ENCODE measurements around the gene SLIT1. TPM values are rescaled to one million over a fixed set of nuclear protein-coding genes. Genes with fewer than 3 reads are reported as not detected.

Gene SLIT1
- total RNA-seq, 1 donor from 2014 or later: 0.49 TPM

DNA sequence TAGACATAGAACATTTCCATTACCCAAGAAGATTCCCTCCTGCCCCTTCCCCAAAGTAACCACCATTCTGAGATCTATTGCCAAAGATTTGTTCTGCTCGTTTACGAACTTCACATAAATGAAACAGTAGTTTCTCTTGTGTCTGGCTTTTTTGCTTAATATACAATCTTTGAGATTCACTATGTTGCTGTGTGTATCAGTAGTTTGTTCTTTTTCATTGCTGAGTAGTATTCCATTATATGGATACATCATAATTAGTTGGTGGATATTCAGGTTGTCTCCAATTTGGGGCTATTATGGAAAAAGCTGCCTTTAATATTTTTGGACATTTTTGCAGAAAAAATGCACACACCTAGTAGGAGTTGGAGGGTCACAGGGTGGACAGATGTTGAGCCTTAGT lies 124.3 kb downstream of the SLIT1 start:
- DNase-seq (ENCODE audit: extremely low spot score in 2 of 2): no peak
- Histone ChIP-seq H3K9me3 (no peaks in the 10 kb centered on the region), H3K27ac (no peak overlapping the region), H3K27me3 (no peaks in the 10 kb centered on the region), H3K36me3 (no peaks in the 10 kb centered on the region), H3K4me3 (no peak overlapping the region), H3K4me1 (no peaks in the 10 kb centered on the region)
- intact Hi-C loops (cut with DNase I): no loop called here
- TF ChIP-seq POLR2A (IDR thresholded peaks at IDR 0.05): no peak
- no peak for TF ChIP-seq POLR2AphosphoS5 (IDR thresholded peaks at IDR 0.05; ENCODE audit: insufficient read depth in 1 of 2, low read depth in 1 of 2)
- no peak for TF ChIP-seq CTCF (IDR thresholded peaks at IDR 0.05)

DNA sequence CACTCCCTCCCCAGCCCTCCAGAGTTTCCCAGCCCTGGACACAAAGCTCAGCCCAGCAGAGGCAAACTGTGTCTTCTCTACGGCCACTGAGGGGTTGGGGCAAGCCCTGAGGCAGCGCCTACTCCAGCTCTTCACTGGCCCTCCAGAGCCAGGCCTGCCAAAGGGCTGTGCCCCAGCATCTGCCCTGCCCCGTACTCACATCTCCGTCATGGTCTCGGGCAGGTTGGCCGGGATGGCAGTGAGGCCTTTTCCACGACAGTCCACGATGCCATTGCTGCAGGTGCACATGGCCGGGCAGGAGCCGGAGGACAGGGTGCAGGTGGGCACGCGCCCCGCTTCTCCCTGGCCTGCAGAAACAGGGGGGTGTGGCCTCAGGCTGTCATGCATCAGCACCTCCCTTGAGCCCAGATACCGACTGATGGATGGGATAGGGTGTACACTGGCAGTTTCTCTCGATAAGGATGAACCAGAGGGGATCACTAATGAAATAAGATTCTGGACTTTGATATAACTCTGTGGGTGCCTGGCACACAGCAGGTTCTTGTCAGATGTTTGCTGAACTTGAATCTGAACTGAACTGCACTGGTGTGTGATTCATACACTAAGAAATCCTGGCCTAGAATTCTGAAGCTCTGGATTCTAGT lies 125.2 kb downstream of the SLIT1 start:
- Histone ChIP-seq H3K36me3 (no peaks in the 10 kb centered on the region), H3K27ac (no peak overlapping the region), H3K9me3 (no peaks in the 10 kb centered on the region), H3K4me3 (no peak overlapping the region), H3K4me1 (no peaks in the 10 kb centered on the region), H3K27me3 (no peaks in the 10 kb centered on the region)
- TF ChIP-seq POLR2AphosphoS5 (IDR thresholded peaks at IDR 0.05; ENCODE audit: insufficient read depth in 1 of 2, low read depth in 1 of 2): no peak
- no peak for TF ChIP-seq POLR2A (IDR thresholded peaks at IDR 0.05)
- intact Hi-C loops (cut with DNase I): no loop called here
- no peak for DNase-seq (ENCODE audit: extremely low spot score in 2 of 2)

DNA sequence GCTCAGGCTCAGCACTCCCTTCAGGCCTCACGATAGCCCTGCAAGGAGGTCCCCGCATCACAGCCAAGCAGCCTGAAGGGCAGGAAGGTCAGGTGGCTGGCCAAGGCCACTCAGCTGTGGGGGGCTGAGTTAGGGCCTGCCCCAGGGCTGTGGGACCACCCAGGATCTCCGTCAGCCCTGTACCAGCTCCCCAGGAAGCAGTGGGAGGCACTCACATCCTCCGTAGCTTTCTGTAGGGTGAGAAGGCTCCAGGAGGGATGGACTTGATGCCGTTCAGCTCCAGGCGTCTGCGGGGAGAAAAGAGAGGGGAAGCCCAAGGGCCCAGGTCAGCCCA lies 125.9 kb downstream of the SLIT1 start:
- TF ChIP-seq POLR2AphosphoS5 (IDR thresholded peaks at IDR 0.05; ENCODE audit: insufficient read depth in 1 of 2, low read depth in 1 of 2): no peak
- no peak for TF ChIP-seq CTCF (IDR thresholded peaks at IDR 0.05)
- TF ChIP-seq POLR2A (IDR thresholded peaks at IDR 0.05): no peak
- H3K27me3 ChIP-seq: no peaks in the 10 kb centered on the region

DNA sequence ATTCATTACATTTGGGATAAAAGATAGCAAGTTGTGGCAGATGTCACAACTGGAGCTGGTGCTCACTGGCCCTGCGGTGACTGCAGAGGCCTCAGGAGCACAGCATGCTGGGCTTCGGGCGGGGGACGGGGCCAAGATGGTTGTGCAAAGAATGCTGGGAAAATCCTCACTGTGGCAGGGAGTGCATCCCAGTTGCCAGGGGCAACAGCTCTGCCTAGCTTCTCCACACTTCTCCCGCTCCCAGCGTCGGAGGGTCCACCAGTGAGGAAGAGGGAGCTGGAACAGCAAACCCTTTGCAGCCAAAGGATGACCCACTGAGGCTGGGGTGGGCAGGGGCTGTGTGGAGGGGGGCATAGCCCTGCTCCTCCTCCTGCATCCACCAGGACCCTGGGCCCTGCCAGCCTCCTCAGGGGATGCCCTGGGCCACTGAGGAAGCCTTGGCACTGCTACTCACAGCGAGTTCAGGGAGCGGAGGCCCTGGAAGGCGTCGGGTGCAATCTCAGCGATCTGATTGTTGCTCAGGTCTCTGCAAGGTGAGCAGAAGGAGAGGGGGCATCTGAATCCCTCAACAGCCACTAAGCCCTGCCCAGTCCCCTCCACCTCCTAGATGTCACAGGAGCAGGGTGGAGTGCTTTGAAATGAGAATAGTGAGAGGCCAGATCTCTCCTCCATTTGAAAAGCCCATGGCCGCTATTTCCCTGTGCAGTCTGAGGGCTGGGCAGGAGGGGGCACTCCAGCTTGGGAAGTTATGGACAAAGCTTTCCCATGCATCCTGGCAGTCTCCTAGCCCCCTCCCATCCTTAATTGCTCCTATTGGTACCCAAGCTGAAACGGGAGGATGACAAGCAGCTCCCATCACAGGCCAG lies 126.5 kb downstream of the SLIT1 start:
- H3K27ac ChIP-seq: no peak overlapping the region
- intact Hi-C loops (cut with DNase I): no loop called here
- TF ChIP-seq CTCF (IDR thresholded peaks at IDR 0.05) (no peak), POLR2AphosphoS5 (IDR thresholded peaks at IDR 0.05; ENCODE audit: insufficient read depth in 1 of 2, low read depth in 1 of 2) (no peak), POLR2A (IDR thresholded peaks at IDR 0.05) (no peak)
- no peaks in the 10 kb centered on the region for H3K4me1 ChIP-seq
- H3K36me3 ChIP-seq: no peaks in the 10 kb centered on the region
- no peaks in the 10 kb centered on the region for H3K9me3 ChIP-seq
- H3K27me3 ChIP-seq: no peaks in the 10 kb centered on the region
- no peak overlapping the region for H3K4me3 ChIP-seq
- no peak for DNase-seq (ENCODE audit: extremely low spot score in 2 of 2)

More for the DNA sequence above, 125.9 kb downstream of the SLIT1 start:
- H3K4me1 ChIP-seq: no peaks in the 10 kb centered on the region
- intact Hi-C loops (cut with DNase I): no loop called here
- no peak for DNase-seq (ENCODE audit: extremely low spot score in 2 of 2)
- no peaks in the 10 kb centered on the region for H3K9me3 ChIP-seq
- no peak overlapping the region for H3K27ac ChIP-seq
- no peak overlapping the region for H3K4me3 ChIP-seq
- no peaks in the 10 kb centered on the region for H3K36me3 ChIP-seq

DNA sequence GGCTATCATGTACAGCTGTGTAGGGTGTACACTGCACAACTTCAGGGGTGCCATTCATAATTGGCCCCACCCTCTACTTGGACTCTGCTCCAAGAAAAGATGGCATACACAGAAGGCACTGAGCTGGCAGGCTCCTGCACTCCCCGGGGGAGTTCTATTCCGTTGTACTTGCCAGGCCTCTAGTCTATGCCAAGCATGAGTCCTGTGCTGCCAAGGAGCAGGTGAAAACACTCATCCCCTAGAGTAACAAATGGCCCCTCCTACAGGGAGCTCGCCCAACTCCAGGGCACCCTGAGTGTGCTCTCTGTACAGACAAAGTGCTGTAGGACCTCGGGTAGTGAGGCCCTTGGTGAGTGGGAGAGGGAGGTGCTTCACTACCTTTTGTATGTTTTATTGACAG lies 127.2 kb downstream of the SLIT1 start:
- Histone ChIP-seq H3K27ac (no peak overlapping the region), H3K36me3 (no peaks in the 10 kb centered on the region), H3K27me3 (no peaks in the 10 kb centered on the region), H3K4me3 (no peak overlapping the region), H3K9me3 (no peaks in the 10 kb centered on the region), H3K4me1 (no peaks in the 10 kb centered on the region)
- no peak for DNase-seq (ENCODE audit: extremely low spot score in 2 of 2)
- intact Hi-C loops (cut with DNase I): no loop called here
- no peak for TF ChIP-seq CTCF (IDR thresholded peaks at IDR 0.05)
- TF ChIP-seq POLR2A (IDR thresholded peaks at IDR 0.05): no peak
- TF ChIP-seq POLR2AphosphoS5 (IDR thresholded peaks at IDR 0.05; ENCODE audit: insufficient read depth in 1 of 2, low read depth in 1 of 2): no peak
